HFFc6 (cell line): ENCODE results near the gene PRKAG2. TPM values are rescaled to one million over a fixed set of nuclear protein-coding genes. Genes with fewer than 3 reads are reported as not detected.

Experiments used
- DNase-seq: peaks from one replicate; pipeline ENCODE4 v3.0.0-alpha.2; 2018
- H3K27ac Mint-ChIP-seq: 2 replicates; pipeline ENCODE4 v1.8.0; 2020; ENCODE audit warnings: mild to moderate bottlenecking, mixed read lengths
- H3K27me3 Mint-ChIP-seq: 2 replicates; pipeline ENCODE4 v1.8.0; 2021; ENCODE audit warnings: mild to moderate bottlenecking, moderate library complexity, mixed read lengths; ENCODE audit not compliant: insufficient read depth
- H3K36me3 Mint-ChIP-seq: 2 replicates; pipeline ENCODE4 v1.8.0; 2021; ENCODE audit warnings: low read depth, mixed read lengths
- H3K4me1 Mint-ChIP-seq: 2 replicates; pipeline ENCODE4 v1.8.0; 2020; ENCODE audit warnings: low read depth, mixed read lengths
- H3K4me3 Mint-ChIP-seq: 2 replicates; pipeline ENCODE4 v1.8.0; 2020; ENCODE audit warnings: mild to moderate bottlenecking, moderate library complexity, mixed read lengths
- H3K9me3 Mint-ChIP-seq: 2 replicates; pipeline ENCODE4 v1.8.0; 2020; ENCODE audit warnings: mild to moderate bottlenecking, mixed read lengths
- CTCF ChIP-seq: fragments of 200-600 bp; sonication (generic); IDR thresholded peaks from 2 replicates; pipeline ENCODE4 v1.5.0; 2021; ENCODE audit warnings: antibody characterized with exemption, mild to moderate bottlenecking
- total RNA-seq, 6 experiments: library from RNA; stranded (reverse); fragmentation: NEBNext Ultra II Directional; extraction: Animal tissue kit (Norgen Biotek cat#: 25700); gene quantifications; 2 replicates in 1 of 6; 3 replicates in 5 of 6; pipeline ENCODE4 v1.2.3, GENCODE V29; 2021

PRKAG2 gene
- total RNA-seq, 6 experiments from 2014 or later, result 15.1 to 19.2 (median 18.4) TPM

- H3K36me3 Mint-ChIP-seq, result no peaks in the 10 kb centered on the region
- H3K4me3 Mint-ChIP-seq, result no peak overlapping the region
- H3K27me3 Mint-ChIP-seq, result peaks cover 39% of the 10 kb centered on the region
- TF ChIP-seq CTCF, result no peak
- no peak overlapping the region for H3K27ac Mint-ChIP-seq
- no peaks in the 10 kb centered on the region for H3K9me3 Mint-ChIP-seq
- no peak for DNase-seq
- H3K4me1 Mint-ChIP-seq, result peaks cover 9% of the 10 kb centered on the region; the same call in 1 of the 2 replicates
Measured at GRCh38 chr7:151924001-151924400, 47.1 kb upstream of the PRKAG2 start.

GRCh38 chr7:151923097-151923876 is 46.4 kb upstream of the PRKAG2 start:
- Mint-ChIP-seq H3K4me1 (peaks cover 9% of the 10 kb centered on the region; the same call in 1 of the 2 replicates), H3K36me3 (no peaks in the 10 kb centered on the region), H3K9me3 (no peaks in the 10 kb centered on the region), H3K4me3 (no peak overlapping the region), H3K27me3 (peaks cover 40% of the 10 kb centered on the region), H3K27ac (no peak overlapping the region)
- no peak for TF ChIP-seq CTCF
- no peak for DNase-seq

GRCh38 chr7:151921451-151921850 is 44.5 kb upstream of the PRKAG2 start:
- Mint-ChIP-seq H3K36me3 (no peaks in the 10 kb centered on the region), H3K4me3 (no peak overlapping the region), H3K9me3 (no peaks in the 10 kb centered on the region), H3K4me1 (peaks cover 9% of the 10 kb centered on the region; the same call in 1 of the 2 replicates), H3K27me3 (peaks cover 47% of the 10 kb centered on the region), H3K27ac (no peak overlapping the region)
- DNase-seq, result no peak
- TF ChIP-seq CTCF, result no peak

GRCh38 chr7:151920488-151920887 is 43.6 kb upstream of the PRKAG2 start:
- Mint-ChIP-seq H3K27me3 (peaks cover 54% of the 10 kb centered on the region), H3K4me3 (no peak overlapping the region), H3K36me3 (no peaks in the 10 kb centered on the region), H3K27ac (no peak overlapping the region), H3K9me3 (no peaks in the 10 kb centered on the region; the same call in 1 of the 2 replicates), H3K4me1 (peaks cover 2% of the 10 kb centered on the region; the same call in 1 of the 2 replicates)
- TF ChIP-seq CTCF, result no peak
- no peak for DNase-seq

GRCh38 chr7:151919595-151919994 is 42.7 kb upstream of the PRKAG2 start:
- Mint-ChIP-seq H3K4me1 (no peaks in the 10 kb centered on the region), H3K27me3 (peaks cover 54% of the 10 kb centered on the region), H3K9me3 (peaks cover 2% of the 10 kb centered on the region; the same call in 1 of the 2 replicates), H3K27ac (no peak overlapping the region), H3K4me3 (no peak overlapping the region), H3K36me3 (no peaks in the 10 kb centered on the region)
- no peak for DNase-seq
- TF ChIP-seq CTCF, result no peak
